Measurements from ENCODE around the gene MASP1.

The MASP1 gene

GRCh38 chr3:187292631-187293515 is 1.3 kb upstream of the MASP1 start:
- DNase-seq, result no peak

DNA sequence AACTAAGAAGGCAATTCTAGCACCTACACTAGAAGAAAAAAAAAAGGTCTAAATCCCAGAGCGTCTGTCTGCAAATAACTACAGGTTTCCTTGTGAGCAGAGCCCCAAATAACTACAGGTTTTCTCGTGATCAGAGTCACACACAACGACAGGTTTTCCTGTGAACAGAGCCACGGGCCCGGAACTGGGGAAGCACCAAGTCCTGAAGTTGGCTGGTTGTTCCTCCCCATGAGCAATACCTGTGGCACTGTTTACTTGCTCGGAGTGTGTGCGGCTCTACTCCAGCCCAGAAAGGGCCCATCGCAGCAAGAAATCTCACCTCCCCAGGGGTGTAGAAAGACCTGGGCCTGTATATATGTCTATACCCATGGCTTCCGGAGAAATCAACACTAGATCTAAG is 644 bp upstream of the MASP1 start:
- no peak for DNase-seq

GRCh38 chr3:187291001-187291511 is 481 bp downstream of the MASP1 start:
- DNase-seq, result no peak

- no peak for DNase-seq
These were observed 1.0 kb downstream of the MASP1 start for GRCh38 chr3:187290503-187290902.

DNA sequence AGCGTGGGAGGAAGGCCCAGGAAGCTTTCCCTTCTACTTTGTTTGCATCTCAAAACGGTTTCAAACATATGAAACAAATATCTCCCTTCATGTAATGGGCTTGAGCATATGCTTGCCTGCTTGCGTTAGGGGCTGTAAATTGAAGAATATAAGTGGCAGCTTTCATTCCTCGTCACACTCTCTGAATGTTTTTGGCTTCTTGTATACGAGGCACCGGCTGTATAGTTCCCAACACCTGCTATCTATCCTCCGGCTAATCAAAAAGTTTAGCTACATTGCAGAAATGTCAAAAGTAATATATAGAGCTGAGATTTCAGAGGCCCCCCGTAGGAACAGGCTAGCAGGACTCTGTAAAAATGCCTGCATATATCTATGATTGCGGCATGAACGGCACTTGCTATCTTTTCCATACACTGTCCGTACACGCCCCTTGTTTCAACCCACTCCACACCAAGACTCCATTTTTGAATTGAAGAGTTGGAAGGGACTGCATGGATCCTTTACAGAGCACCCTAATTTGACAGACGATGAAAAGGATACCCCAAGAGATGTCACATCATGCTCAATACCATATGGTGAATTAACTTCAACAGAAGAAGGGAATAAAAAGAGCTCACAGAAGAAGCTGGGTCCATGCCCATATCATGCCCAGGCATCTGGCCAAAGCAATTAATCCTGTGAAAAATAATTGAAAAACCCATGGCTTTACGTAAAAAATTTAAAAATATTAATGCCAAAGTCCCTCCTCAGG is 2.5 kb downstream of the MASP1 start:
- DNase-seq, result no peak

DNA sequence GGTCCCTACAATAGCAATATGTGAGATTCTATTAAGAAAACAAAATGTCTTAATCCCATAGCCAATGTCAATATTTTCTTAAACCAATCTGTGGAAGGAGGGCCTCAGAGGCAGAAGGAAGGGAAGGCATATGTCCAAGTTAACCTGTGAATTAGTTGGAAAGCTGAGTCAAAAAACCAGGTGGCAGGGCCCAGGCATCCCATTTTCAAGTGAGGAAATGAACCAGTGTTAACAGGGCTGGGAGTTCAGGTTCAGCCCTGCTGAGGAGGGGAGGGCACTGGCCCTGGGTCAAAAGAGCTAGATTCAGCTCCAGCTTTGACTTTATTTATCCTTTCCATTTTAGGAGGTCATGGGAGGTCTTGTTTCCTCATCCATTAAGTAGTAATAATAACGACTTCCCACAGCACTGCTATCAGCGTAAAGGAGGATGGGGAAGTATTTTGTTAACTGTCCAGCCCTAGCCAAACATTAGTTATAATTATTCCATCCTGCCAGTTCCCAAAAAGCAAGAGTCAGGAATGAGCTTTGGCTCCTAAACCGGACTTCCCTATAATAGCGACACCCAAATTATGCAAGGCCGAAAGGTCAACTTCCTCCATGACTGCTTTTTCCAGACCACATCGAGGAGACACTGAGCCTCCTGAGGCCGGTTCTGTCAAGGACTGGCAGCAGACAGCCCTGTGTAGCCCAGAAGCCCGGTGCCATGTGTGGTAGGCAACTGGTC is 3.2 kb downstream of the MASP1 start:
- DNase-seq, result no peak

GRCh38 chr3:187287256-187287655 is 4.3 kb downstream of the MASP1 start:
- DNase-seq, result no peak

DNA sequence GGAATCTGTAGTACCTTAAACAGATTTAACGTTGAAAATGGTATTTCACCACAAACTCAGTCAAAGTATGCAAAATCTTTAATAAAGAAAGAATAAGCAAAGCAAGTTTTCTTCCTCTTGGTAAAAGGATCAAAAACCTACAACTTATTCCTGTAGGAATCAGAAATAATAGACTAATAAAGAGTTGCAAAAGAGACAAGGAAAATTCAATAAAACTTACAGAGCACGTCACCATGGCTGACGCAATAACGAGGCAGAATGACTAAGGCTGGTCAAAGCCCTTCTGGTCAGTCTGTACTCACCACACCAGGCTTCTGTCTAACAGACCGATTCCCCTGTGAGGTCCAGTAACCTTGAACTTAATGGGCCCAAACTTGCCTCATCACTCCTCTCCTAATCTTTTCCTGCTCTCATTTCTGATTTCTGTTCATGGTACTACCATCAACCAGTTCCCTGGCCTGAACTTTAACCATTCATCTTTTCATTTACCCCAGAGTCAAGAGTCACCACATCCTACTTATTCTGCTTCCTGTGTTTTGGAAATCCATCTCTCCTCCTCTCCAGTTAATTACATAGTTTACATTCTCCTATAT is 5.0 kb downstream of the MASP1 start:
- no peak for DNase-seq

GRCh38 chr3:187281191-187281714 is 10.3 kb downstream of the MASP1 start:
- no peak for DNase-seq

- DNase-seq, result no peak
These were observed 10.9 kb downstream of the MASP1 start for GRCh38 chr3:187280644-187281043.

GRCh38 chr3:187277129-187277462 is 14.4 kb downstream of the MASP1 start:
- DNase-seq, result no peak

GRCh38 chr3:187276397-187277128 is 15.0 kb downstream of the MASP1 start:
- no peak for DNase-seq

DNA sequence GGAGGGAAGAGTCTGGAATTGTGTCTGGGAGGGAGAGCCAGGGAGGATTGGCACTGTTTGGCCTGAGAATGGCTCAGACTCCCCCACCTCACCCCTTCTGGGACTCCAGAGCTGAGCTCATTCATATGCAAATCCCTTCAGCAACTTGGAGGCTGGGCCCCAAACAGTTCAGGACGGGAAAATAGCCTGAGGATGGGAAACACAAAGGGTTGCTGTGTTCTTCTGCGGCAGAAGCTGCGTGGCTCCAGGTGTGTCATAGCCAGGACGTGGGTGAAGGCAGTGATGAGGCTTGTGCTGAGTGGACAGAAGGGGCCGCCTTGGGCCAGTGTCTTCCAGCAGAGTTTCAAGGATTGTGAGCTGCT is 16.6 kb downstream of the MASP1 start:
- no peak for DNase-seq

GRCh38 chr3:187274315-187274976 is 17.1 kb downstream of the MASP1 start:
- no peak for DNase-seq

- DNase-seq, result no peak
These were observed 20.0 kb downstream of the MASP1 start for GRCh38 chr3:187271582-187271981.

- no peak for DNase-seq
These were observed 22.1 kb downstream of the MASP1 start for GRCh38 chr3:187269486-187269885.

DNA sequence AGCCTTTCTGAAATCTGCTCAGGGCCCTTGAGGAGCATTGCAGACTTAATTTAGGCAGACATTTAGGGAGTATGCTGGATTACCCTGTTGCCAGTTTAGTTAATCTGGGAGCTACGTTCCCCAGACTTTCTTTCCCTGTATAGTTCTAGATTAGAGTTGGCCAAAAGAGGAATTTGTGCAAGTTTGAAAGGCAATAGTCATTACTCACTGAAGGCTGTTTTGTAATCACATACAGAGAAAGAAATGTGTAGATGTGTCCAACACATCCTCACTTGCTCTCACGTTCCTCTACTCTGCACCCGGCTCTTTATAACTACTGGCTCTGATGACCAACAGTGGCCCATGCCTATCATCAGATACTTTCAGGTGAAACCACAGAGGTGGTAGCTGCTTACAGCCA is 24.2 kb downstream of the MASP1 start:
- no peak for DNase-seq

GRCh38 chr3:187266691-187267090 is 24.8 kb downstream of the MASP1 start:
- no peak for DNase-seq

DNA sequence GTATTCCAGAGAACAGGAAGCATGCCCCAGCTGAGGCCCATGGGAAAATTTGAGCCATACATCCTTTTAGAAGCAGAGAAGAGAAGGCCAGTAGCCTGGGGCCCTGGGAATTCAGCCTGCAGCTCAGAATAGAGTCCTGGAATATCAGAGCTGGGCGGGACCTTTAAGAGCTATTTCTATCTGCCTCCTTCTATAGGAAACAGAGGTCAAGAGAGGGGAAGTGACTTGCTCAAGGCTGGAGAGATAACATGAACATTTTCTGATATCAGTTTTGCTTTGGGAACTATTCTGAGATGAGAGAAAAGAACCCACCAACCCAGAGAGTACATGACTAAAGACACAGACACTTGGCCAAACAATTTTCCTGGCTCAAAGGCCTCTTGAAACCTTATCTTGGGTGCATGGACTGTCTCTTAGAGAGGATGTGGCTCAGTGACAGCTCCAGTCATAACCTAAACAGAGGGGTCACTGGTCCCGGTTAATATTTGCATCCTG is 26.0 kb downstream of the MASP1 start:
- DNase-seq, result no peak

GRCh38 chr3:187264911-187265310 is 26.6 kb downstream of the MASP1 start:
- no peak for DNase-seq

- no peak for DNase-seq
These were observed 27.5 kb downstream of the MASP1 start for GRCh38 chr3:187264021-187264420.
